HG03060 (cell line): ENCODE measurements around the gene LUC7L.
"Not testable (repeated sequence)": the region's sequence is repeated elsewhere in the genome, so short reads cannot be mapped to it uniquely, and the experiment has no call there.

ENCODE experiments used
- ATAC-seq: cut with Tn5 transposase; IDR thresholded peaks from one replicate; pipeline ENCODE4 v1.9.1; 2021; ENCODE audit warnings: low read depth, moderate number of reproducible peaks; ENCODE audit not compliant: unreplicated experiment

The LUC7L gene

GRCh38 chr16:264440-264951 lies 35.2 kb upstream of the LUC7L start:
- ATAC-seq = no peak

- no peak for ATAC-seq
Measured at GRCh38 chr16:263944-264343, 34.7 kb upstream of the LUC7L start.

- ATAC-seq = no peak
Measured at GRCh38 chr16:263182-263774, 34.0 kb upstream of the LUC7L start.

GRCh38 chr16:262121-262745 lies 33.0 kb upstream of the LUC7L start:
- ATAC-seq = no peak

GRCh38 chr16:261031-261691 lies 31.9 kb upstream of the LUC7L start:
- ATAC-seq = no peak

GRCh38 chr16:260326-260725 lies 31.1 kb upstream of the LUC7L start:
- ATAC-seq = no peak

GRCh38 chr16:259814-260253 lies 30.6 kb upstream of the LUC7L start:
- no peak for ATAC-seq

GRCh38 chr16:259226-259625 lies 30.0 kb upstream of the LUC7L start:
- ATAC-seq = no peak

GRCh38 chr16:258091-258490 lies 28.8 kb upstream of the LUC7L start:
- not testable (repeated sequence) for ATAC-seq

- no peak for ATAC-seq
Measured at GRCh38 chr16:255183-255582, 25.9 kb upstream of the LUC7L start.

- no peak for ATAC-seq
Measured at GRCh38 chr16:254461-254860, 25.2 kb upstream of the LUC7L start.

GRCh38 chr16:253833-254232 lies 24.6 kb upstream of the LUC7L start:
- no peak for ATAC-seq

- ATAC-seq = no peak
Measured at GRCh38 chr16:252366-253337, 23.4 kb upstream of the LUC7L start.

GRCh38 chr16:249431-249830 lies 20.2 kb upstream of the LUC7L start:
- no peak for ATAC-seq

- no peak for ATAC-seq
Measured at GRCh38 chr16:247027-247426, 17.8 kb upstream of the LUC7L start.

- ATAC-seq = no peak
Measured at GRCh38 chr16:245105-245504, 15.9 kb upstream of the LUC7L start.

- ATAC-seq = no peak
Measured at GRCh38 chr16:243348-243747, 14.1 kb upstream of the LUC7L start.

GRCh38 chr16:242281-242680 lies 13.0 kb upstream of the LUC7L start:
- no peak for ATAC-seq

GRCh38 chr16:240559-240958 lies 11.3 kb upstream of the LUC7L start:
- ATAC-seq = no peak

GRCh38 chr16:239948-240277 lies 10.7 kb upstream of the LUC7L start:
- no peak for ATAC-seq
